Lung (tissue), 16 donors: ENCODE data around the gene PRICKLE1. TPM values are rescaled to one million over a fixed set of nuclear protein-coding genes. Genes with fewer than 3 reads are reported as not detected.
A peak's percentile ranks its signal among the peaks of the same experiment; 100 is the strongest.

Experiments used
- ATAC-seq: fragments of 200-7000 bp; cut with Tn5 transposase; one replicate; pipeline ENCODE4 v1.9.1; 2020; ENCODE audit warnings: moderate number of reproducible peaks; ENCODE audit not compliant: insufficient read depth, low FRiP score
- DNase-seq, 3 donors: peaks; one replicate each; pipeline ENCODE4 v3.0.0-alpha.2; 2013 to 2017
- H3K27ac ChIP-seq, 2 donors: one replicate each; pipeline ENCODE4 v1.5.1; 2013; ENCODE audit warnings: mild to moderate bottlenecking in 2 of 2, moderate library complexity in 2 of 2, control low read depth in 1 of 2, inconsistent platforms in 1 of 2, low read depth in 1 of 2, low read length in 1 of 2
- H3K27me3 ChIP-seq, 3 donors: one replicate each; pipeline ENCODE4 v1.5.1; 2013; ENCODE audit warnings: low read length in 2 of 3; ENCODE audit not compliant: control insufficient read depth in 3 of 3, insufficient read depth in 3 of 3
- H3K36me3 ChIP-seq, 4 donors: one replicate each; pipeline ENCODE4 v1.5.1; 2013; ENCODE audit warnings: low read length in 4 of 4, mild to moderate bottlenecking in 1 of 4, moderate library complexity in 1 of 4; ENCODE audit not compliant: control insufficient read depth in 4 of 4, insufficient read depth in 4 of 4
- H3K4me1 ChIP-seq, 5 donors: one replicate each; pipeline ENCODE4 v1.5.1; 2013; ENCODE audit warnings: low read length in 5 of 5, mild to moderate bottlenecking in 2 of 5, moderate library complexity in 1 of 5; ENCODE audit not compliant: control insufficient read depth in 5 of 5, insufficient read depth in 5 of 5
- H3K4me3 ChIP-seq: one replicate; pipeline ENCODE4 v1.5.1; 2013; ENCODE audit warnings: mild to moderate bottlenecking, control low read depth, moderate library complexity
- H3K9ac ChIP-seq, 2 donors: one replicate each; pipeline ENCODE4 v1.5.1; 2013; ENCODE audit warnings: low read length in 2 of 2, control low read depth in 1 of 2; ENCODE audit not compliant: insufficient read depth in 1 of 2
- H3K9me3 ChIP-seq, 4 donors: one replicate each; pipeline ENCODE4 v1.5.1; 2013; ENCODE audit warnings: low read length in 3 of 4, mild to moderate bottlenecking in 1 of 4, moderate library complexity in 1 of 4; ENCODE audit not compliant: control insufficient read depth in 4 of 4, insufficient read depth in 3 of 4
- CTCF ChIP-seq: IDR thresholded peaks from 2 replicates; pipeline ENCODE4 v1.5.1; 2012; ENCODE audit warnings: mild to moderate bottlenecking; ENCODE audit errors: control extremely low read depth, extremely low read depth
- WGBS, 2 donors: extraction: QIAGEN DNeasy Blood & Tissue Kit; methylation state at CpG; one replicate each; pipeline ENCODE4 v1.1.7; 2013; 5-methylcytosine and 5-hydroxymethylcytosine counted together
- long read RNA-seq, 5 donors: transcript quantifications; one replicate each; lab custom pipeline, GENCODE V29; 2026
- polyA plus RNA-seq, 2 donors: library from polyadenylated mRNA; stranded (reverse); fragments of 200-250 nt; gene quantifications; one replicate each; pipeline ENCODE4 v1.2.1, GENCODE V29; 2013
- total RNA-seq, 2 donors: library from RNA; depleted of rRNA in 1 of 2; stranded (reverse); fragments of >200 nt in 1 of 2; gene quantifications; one replicate each; pipeline ENCODE4 v1.2.1, GENCODE V29; 2014 to 2021
- donor health status: control.
- donor health status: control.
- donor health status: Bipolar disorder and iron deficiency.
- donor health status: healthy.
- donor health status: DM: yes; HTN: yes; CAD: no.

PRICKLE1 gene
- total RNA-seq (10 to 100 TPM; 12.7 to 60.1 TPM), polyA plus RNA-seq (1 to 10 TPM; 2.1 to 2.9 TPM)
- long read RNA-seq, donor 1, full-length matches to known transcripts, result 21 of 31 reads
- long read RNA-seq, donor 1, partial matches to known transcripts, result 10 of 31 reads
- long read RNA-seq, donor 1, other reads (novel, unspliced or antisense), result 0 of 31 reads
- long read RNA-seq, donor 2, partial matches to known transcripts, result 19 of 19 reads
- long read RNA-seq, donor 2, other reads (novel, unspliced or antisense), result 0 of 19 reads
- long read RNA-seq, donor 3, full-length matches to known transcripts, result 5 of 36 reads
- long read RNA-seq, donor 3, partial matches to known transcripts, result 31 of 36 reads
- long read RNA-seq, donor 3, other reads (novel, unspliced or antisense), result 0 of 36 reads
- long read RNA-seq, donor 4, full-length matches to known transcripts, result 2 of 16 reads
- long read RNA-seq, donor 4, partial matches to known transcripts, result 14 of 16 reads
- long read RNA-seq, donor 4, other reads (novel, unspliced or antisense), result 0 of 16 reads
- long read RNA-seq, donor 5, full-length matches to known transcripts, result 13 of 38 reads
- long read RNA-seq, donor 5, partial matches to known transcripts, result 25 of 38 reads
- long read RNA-seq, donor 5, other reads (novel, unspliced or antisense), result 0 of 38 reads

- H3K9ac ChIP-seq, result peak within 1 kb of the TSS; percentile 52 to 76
- TF ChIP-seq CTCF, result no peak
- H3K27me3 ChIP-seq, result no peaks in the 10 kb centered on the region
- H3K4me3 ChIP-seq, result peak within 1 kb of the TSS; percentile 92
- ATAC-seq (peak; percentile 82), DNase-seq (peak; percentile 62 to 81 (median 68))
- 0% methylated on average over 69 to 107 of the region's 107 CpGs for WGBS, 2 donors
- peaks cover 3 to 42% (median 14%) of the 10 kb centered on the region in 5 donors for H3K4me1 ChIP-seq
- H3K27ac ChIP-seq, result peak within 1 kb of the TSS; percentile 56 to 88
- H3K36me3 ChIP-seq, result no peaks in the 10 kb centered on the region
- peaks cover 0 to 2% (median 0%) of the 10 kb centered on the region in 4 donors for H3K9me3 ChIP-seq
These were observed at the start of gene PRICKLE1 for GRCh38 chr12:42589465-42590329. Gene PRICKLE1, minus strand, starts transcription at chr12:42589746. Its CDS starts 117,230 bp downstream, at chr12:42472516.

- Histone ChIP-seq H3K4me1 (peaks cover 0 to 4% (median 0%) of the 10 kb centered on the region in 5 donors), H3K27ac (no peak overlapping the region), H3K27me3 (no peaks in the 10 kb centered on the region), H3K4me3 (no peak overlapping the region), H3K9ac (no peak overlapping the region), H3K9me3 (no peaks in the 10 kb centered on the region), H3K36me3 (no peaks in the 10 kb centered on the region)
- no peak for TF ChIP-seq CTCF
- DNase-seq (no peak), ATAC-seq (no peak)
- WGBS, 2 donors, result 93 to 94% methylated on average over 4 of the region's 4 CpGs
These were observed 49.2 kb upstream of the PRICKLE1 start for GRCh38 chr12:42638697-42639096.

- Histone ChIP-seq H3K4me3 (no peak overlapping the region), H3K36me3 (no peaks in the 10 kb centered on the region), H3K27ac (no peak overlapping the region), H3K9me3 (no peaks in the 10 kb centered on the region), H3K9ac (no peak overlapping the region), H3K27me3 (no peaks in the 10 kb centered on the region), H3K4me1 (peaks cover 0 to 4% (median 0%) of the 10 kb centered on the region in 5 donors)
- ATAC-seq (no peak), DNase-seq (peak in 2 of 3 donors; percentile 6 to 37)
- TF ChIP-seq CTCF, result no peak
These were observed 48.5 kb upstream of the PRICKLE1 start for GRCh38 chr12:42638011-42638410.
